ENCODE measurements around the gene SLC25A25. TPM values are rescaled to one million over a fixed set of nuclear protein-coding genes. Genes with fewer than 3 reads are reported as not detected.

Gene SLC25A25
- total RNA-seq, 1 donor from 2014 or later: 33.0 TPM

DNA sequence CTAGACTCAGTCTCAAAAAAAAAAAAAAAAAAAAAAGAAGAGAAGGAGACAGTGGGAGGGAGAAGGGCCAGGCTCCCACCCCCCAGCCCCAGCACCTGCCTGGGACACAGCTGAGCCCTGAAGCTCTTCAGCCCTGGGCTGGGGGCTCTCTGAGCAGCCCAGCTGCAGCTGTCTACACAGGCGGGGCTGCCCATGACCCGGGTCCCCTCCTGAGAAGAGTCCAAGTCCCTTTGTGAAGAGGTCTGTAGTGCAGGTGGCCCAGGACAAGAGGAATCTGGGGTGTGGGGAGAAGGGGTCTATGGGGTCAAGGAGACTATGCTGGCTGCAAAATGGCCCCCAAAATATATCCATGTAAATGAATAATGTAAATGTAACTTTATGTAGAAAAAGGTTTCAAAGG is 74.6 kb downstream of the SLC25A25 start:
- peaks cover 14% of the 10 kb centered on the region for H3K9me3 Mint-ChIP-seq (ENCODE audit: unreplicated experiment)
- H3K4me1 Mint-ChIP-seq (ENCODE audit: low read depth, unreplicated experiment): peaks cover 12% of the 10 kb centered on the region
- TF ChIP-seq, protein P1, sequence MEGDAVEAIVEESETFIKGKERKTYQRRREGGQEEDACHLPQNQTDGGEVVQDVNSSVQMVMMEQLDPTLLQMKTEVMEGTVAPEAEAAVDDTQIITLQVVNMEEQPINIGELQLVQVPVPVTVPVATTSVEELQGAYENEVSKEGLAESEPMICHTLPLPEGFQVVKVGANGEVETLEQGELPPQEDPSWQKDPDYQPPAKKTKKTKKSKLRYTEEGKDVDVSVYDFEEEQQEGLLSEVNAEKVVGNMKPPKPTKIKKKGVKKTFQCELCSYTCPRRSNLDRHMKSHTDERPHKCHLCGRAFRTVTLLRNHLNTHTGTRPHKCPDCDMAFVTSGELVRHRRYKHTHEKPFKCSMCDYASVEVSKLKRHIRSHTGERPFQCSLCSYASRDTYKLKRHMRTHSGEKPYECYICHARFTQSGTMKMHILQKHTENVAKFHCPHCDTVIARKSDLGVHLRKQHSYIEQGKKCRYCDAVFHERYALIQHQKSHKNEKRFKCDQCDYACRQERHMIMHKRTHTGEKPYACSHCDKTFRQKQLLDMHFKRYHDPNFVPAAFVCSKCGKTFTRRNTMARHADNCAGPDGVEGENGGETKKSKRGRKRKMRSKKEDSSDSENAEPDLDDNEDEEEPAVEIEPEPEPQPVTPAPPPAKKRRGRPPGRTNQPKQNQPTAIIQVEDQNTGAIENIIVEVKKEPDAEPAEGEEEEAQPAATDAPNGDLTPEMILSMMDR (IDR thresholded peaks at IDR 0.05; ENCODE audit: partially characterized antibody, unreplicated experiment): no peak
- H3K27ac Mint-ChIP-seq (ENCODE audit: unreplicated experiment): no peak overlapping the region
- H3K36me3 Mint-ChIP-seq (ENCODE audit: unreplicated experiment): no peaks in the 10 kb centered on the region
- no peak overlapping the region for H3K4me3 Mint-ChIP-seq (ENCODE audit: unreplicated experiment)
- H3K27me3 Mint-ChIP-seq (ENCODE audit: unreplicated experiment): peaks cover 5% of the 10 kb centered on the region
- peak; percentile 1 for DNase-seq

DNA sequence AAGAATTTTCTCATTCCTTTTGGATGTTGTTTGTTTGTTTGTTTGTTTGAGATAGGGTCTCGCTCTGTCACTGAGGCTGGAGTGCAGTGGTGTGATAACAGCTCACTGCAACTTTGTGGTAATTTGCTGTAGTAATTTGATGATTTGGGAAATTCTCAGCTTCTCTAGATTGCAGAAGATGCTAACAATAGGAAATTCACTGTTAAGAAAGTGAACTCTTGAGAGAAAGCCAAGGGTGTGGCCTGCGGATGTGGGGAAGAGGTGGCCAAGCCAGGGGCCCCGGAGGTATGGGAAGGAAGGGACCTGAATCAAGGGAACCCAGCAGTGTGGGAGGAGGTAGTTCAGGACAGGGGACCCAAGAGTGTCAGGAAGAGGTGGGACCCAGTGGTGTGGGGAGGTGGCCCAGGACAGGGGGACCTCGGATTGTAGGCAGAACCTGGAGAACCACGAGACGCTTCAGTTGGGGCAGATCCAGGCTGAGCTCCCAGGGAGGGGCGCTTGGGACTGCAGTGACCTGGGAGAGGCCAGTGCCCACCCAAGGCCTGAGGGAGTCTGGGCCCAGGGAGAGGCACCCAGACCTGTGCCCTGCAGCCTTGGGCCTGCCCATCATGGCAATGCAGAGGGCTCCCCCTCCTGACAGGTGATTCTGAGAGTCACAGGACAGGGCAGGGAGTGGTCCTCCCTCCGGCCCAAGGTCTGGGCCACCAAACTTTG is 75.7 kb downstream of the SLC25A25 start:
- Mint-ChIP-seq H3K4me3 (ENCODE audit: unreplicated experiment) (no peak overlapping the region), H3K9me3 (ENCODE audit: unreplicated experiment) (peaks cover 14% of the 10 kb centered on the region), H3K4me1 (ENCODE audit: low read depth, unreplicated experiment) (peaks cover 6% of the 10 kb centered on the region), H3K27me3 (ENCODE audit: unreplicated experiment) (peaks cover 5% of the 10 kb centered on the region), H3K27ac (ENCODE audit: unreplicated experiment) (no peak overlapping the region), H3K36me3 (ENCODE audit: unreplicated experiment) (no peaks in the 10 kb centered on the region)
- peak; percentile 5 for DNase-seq
- TF ChIP-seq, protein P1 (IDR thresholded peaks at IDR 0.05; ENCODE audit: partially characterized antibody, unreplicated experiment): no peak

GRCh38 chr9:128144239-128145181 is 76.5 kb downstream of the SLC25A25 start:
- Mint-ChIP-seq H3K27me3 (ENCODE audit: unreplicated experiment) (peaks cover 5% of the 10 kb centered on the region), H3K4me1 (ENCODE audit: low read depth, unreplicated experiment) (peaks cover 6% of the 10 kb centered on the region), H3K27ac (ENCODE audit: unreplicated experiment) (no peak overlapping the region), H3K4me3 (ENCODE audit: unreplicated experiment) (no peak overlapping the region), H3K36me3 (ENCODE audit: unreplicated experiment) (no peaks in the 10 kb centered on the region), H3K9me3 (ENCODE audit: unreplicated experiment) (peaks cover 14% of the 10 kb centered on the region)
- peak; percentile 8 for DNase-seq
- TF ChIP-seq, protein P1 (IDR thresholded peaks at IDR 0.05; ENCODE audit: partially characterized antibody, unreplicated experiment): no peak

- peaks cover 10% of the 10 kb centered on the region for H3K9me3 Mint-ChIP-seq (ENCODE audit: unreplicated experiment)
- H3K36me3 Mint-ChIP-seq (ENCODE audit: unreplicated experiment): no peaks in the 10 kb centered on the region
- no peak overlapping the region for H3K27ac Mint-ChIP-seq (ENCODE audit: unreplicated experiment)
- H3K4me1 Mint-ChIP-seq (ENCODE audit: low read depth, unreplicated experiment): peaks cover 5% of the 10 kb centered on the region
- DNase-seq: peak; percentile 9
- TF ChIP-seq, protein P1 (IDR thresholded peaks at IDR 0.05; ENCODE audit: partially characterized antibody, unreplicated experiment): no peak
- peaks cover 8% of the 10 kb centered on the region for H3K27me3 Mint-ChIP-seq (ENCODE audit: unreplicated experiment)
- H3K4me3 Mint-ChIP-seq (ENCODE audit: unreplicated experiment): no peak overlapping the region
Measured at GRCh38 chr9:128145536-128145935, 77.5 kb downstream of the SLC25A25 start.

All from glutamatergic neuron (in vitro differentiated cells).